ENCODE measurements around the gene SEMA4B. TPM values are rescaled to one million over a fixed set of nuclear protein-coding genes. Genes with fewer than 3 reads are reported as not detected.

The SEMA4B gene, protein sequence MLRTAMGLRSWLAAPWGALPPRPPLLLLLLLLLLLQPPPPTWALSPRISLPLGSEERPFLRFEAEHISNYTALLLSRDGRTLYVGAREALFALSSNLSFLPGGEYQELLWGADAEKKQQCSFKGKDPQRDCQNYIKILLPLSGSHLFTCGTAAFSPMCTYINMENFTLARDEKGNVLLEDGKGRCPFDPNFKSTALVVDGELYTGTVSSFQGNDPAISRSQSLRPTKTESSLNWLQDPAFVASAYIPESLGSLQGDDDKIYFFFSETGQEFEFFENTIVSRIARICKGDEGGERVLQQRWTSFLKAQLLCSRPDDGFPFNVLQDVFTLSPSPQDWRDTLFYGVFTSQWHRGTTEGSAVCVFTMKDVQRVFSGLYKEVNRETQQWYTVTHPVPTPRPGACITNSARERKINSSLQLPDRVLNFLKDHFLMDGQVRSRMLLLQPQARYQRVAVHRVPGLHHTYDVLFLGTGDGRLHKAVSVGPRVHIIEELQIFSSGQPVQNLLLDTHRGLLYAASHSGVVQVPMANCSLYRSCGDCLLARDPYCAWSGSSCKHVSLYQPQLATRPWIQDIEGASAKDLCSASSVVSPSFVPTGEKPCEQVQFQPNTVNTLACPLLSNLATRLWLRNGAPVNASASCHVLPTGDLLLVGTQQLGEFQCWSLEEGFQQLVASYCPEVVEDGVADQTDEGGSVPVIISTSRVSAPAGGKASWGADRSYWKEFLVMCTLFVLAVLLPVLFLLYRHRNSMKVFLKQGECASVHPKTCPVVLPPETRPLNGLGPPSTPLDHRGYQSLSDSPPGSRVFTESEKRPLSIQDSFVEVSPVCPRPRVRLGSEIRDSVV
- polyA plus RNA-seq (2011; rRNA removed) (13.5 and 17.9 TPM in 2 replicates), polyA minus RNA-seq (2011; rRNA and poly(A)+ RNA removed) (17.7 and 22.3 TPM in 2 replicates)

DNA sequence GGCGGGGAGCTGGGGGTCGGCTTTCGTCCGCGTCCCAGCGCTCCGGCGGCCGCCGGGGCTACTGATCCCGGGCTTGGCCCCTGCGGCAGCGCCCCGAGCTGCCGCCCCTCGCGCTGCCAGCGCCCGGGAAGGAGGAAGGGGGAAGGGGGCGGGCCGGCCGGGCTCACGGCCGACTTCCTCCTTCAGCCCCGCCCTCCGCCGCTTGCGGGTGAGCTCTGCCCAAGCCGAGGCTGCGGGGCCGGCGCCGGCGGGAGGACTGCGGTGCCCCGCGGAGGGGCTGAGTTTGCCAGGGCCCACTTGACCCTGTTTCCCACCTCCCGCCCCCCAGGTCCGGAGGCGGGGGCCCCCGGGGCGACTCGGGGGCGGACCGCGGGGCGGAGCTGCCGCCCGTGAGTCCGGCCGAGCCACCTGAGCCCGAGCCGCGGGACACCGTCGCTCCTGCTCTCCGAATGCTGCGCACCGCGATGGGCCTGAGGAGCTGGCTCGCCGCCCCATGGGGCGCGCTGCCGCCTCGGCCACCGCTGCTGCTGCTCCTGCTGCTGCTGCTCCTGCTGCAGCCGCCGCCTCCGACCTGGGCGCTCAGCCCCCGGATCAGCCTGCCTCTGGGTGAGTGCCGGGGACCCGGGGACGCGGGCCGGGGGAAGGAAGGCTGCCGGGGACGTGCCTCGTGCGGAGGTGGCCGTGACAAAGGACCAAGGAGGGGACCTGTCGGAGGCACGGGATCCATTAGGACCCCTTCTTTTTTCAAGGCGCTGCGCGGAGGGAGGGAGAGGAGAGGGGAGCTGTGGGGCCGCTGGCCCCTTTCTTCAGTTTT is at the start of gene SEMA4B:
Gene SEMA4B (plus strand): TSS at position 201 of the 814 bp plus-strand sequence. CDS start 249 bp downstream, at position 450.
- POLR2A ChIA-PET, result interaction anchor here (1.0 to 1.8 kb wide), 4 partner anchors 9 to 197 kb away, joined by 3 to 7 read pairs (median 4); partner anchors contain the start of gene IDH2
- CTCF ChIA-PET, result interaction anchor here (0.8 to 2.2 kb wide), 3 partner anchors 13 to 32 kb away, joined by 3 to 12 read pairs (median 6); partner anchors contain the start of gene CIB1
- no peak within 1 kb of the TSS for H3K27ac ChIP-seq (ENCODE audit: low read depth, low read length)
- no peaks in the 10 kb centered on the region; the same call in 1 of the 2 replicates for H3K9me3 ChIP-seq (ENCODE audit: control insufficient read depth, insufficient read depth, low read length)
- peak within 1 kb of the TSS; percentile 77 for H3K4me3 ChIP-seq (ENCODE audit: low read depth, low read length)
- DNase-seq (ENCODE audit: low read depth, low spot score), result no peak
- no peaks in the 10 kb centered on the region for H3K27me3 ChIP-seq (ENCODE audit: control insufficient read depth, insufficient read depth, low read length)
- TF ChIP-seq, protein P1, sequence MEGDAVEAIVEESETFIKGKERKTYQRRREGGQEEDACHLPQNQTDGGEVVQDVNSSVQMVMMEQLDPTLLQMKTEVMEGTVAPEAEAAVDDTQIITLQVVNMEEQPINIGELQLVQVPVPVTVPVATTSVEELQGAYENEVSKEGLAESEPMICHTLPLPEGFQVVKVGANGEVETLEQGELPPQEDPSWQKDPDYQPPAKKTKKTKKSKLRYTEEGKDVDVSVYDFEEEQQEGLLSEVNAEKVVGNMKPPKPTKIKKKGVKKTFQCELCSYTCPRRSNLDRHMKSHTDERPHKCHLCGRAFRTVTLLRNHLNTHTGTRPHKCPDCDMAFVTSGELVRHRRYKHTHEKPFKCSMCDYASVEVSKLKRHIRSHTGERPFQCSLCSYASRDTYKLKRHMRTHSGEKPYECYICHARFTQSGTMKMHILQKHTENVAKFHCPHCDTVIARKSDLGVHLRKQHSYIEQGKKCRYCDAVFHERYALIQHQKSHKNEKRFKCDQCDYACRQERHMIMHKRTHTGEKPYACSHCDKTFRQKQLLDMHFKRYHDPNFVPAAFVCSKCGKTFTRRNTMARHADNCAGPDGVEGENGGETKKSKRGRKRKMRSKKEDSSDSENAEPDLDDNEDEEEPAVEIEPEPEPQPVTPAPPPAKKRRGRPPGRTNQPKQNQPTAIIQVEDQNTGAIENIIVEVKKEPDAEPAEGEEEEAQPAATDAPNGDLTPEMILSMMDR (IDR thresholded peaks at IDR 0.05; ENCODE audit: low read depth, low read length), result no peak

DNA sequence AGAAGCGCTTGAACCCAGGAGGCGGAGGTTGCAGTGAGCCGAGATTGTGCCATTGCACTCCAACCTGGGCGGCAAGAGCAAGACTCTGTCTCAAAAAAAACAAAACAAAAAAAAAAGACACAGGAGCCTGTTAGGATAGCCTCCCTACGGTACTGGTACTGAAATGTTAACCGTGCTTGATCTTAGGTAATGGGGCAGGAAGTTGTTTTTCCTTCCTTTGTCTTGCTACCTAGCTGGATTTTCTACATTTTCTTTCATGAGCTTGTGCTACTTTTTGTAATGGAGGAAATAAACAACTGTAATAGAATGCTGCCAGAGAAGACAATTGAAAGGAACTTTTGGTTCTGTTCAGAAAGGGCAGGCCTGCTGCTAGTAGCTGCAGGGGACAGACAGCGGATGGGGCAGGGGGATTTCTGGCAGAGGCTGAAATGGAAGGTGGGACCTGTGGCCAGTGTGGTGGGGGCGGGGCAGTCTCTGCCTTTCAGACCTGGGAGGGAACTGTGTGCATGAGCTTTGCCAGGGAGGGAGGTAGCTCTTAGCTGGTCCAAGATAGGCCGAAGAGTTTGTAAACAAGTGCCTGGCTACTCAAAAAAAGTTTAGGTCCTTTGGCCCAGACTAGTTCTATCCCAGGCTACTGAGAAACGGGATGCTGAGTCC is 49.0 kb upstream of the SEMA4B start:
- ChIA-PET POLR2A (no interaction called here), CTCF (interaction anchor here (0.5 to 4.4 kb wide), 4 partner anchors 63 to 760 kb away, joined by 3 to 17 read pairs (median 6); no protein-coding TSS in a partner anchor)
- no peak overlapping the region for H3K27ac ChIP-seq (ENCODE audit: low read depth, low read length)
- no peak for DNase-seq (ENCODE audit: low read depth, low spot score)
- H3K9me3 ChIP-seq (ENCODE audit: control insufficient read depth, insufficient read depth, low read length), result no peaks in the 10 kb centered on the region
- no peaks in the 10 kb centered on the region for H3K27me3 ChIP-seq (ENCODE audit: control insufficient read depth, insufficient read depth, low read length)
- TF ChIP-seq, protein P1 (IDR thresholded peaks at IDR 0.05; ENCODE audit: low read depth, low read length), result no peak
- no peak overlapping the region for H3K4me3 ChIP-seq (ENCODE audit: low read depth, low read length)

DNA sequence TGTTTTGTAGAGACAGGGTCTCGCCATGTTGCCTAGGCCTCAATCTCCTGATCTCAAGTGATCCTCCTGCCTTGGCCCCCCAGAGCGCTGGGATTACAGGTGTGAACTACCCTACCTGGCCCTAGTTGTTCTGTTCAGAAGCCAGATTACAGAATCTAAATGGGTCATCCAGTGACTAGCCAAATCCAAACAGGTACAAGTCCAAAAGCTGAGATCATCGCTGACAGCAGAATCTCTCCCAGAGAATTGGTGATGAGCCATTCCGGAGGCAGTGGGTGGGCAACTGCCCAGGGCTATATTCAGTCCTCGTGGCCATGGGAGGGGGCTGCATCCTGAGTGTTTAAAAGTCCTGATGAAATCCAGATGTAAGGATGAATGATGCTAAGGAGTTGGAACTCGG is 47.5 kb upstream of the SEMA4B start:
- TF ChIP-seq, protein P1 (IDR thresholded peaks at IDR 0.05; ENCODE audit: low read depth, low read length), result no peak
- ChIA-PET CTCF (interaction anchor here (0.6 to 4.4 kb wide), 2 partner anchors 54 to 68 kb away, joined by 3 to 17 read pairs; no protein-coding TSS in a partner anchor), POLR2A (no interaction called here)

DNA sequence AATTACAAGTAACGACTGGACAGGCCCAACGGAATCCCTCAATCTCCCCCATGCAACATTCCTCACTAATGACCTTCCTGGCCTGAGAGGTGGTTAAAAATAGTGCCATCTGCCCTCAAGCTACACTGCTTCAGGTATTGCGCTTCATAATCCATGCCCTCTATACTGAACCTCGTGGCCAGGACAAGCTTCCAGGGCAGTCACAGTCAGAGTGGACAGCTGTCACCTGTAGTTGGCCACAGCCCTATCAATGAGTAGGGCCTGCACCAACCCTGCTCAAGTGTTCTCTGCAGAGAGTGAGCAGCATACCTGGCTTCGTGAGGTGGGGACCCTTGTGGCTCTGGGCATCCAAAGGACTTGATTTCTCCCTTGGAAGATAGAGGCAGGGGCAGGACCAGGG is 46.9 kb upstream of the SEMA4B start:
- peak overlapping the region; percentile 55 for H3K27ac ChIP-seq (ENCODE audit: low read depth, low read length)
- POLR2A ChIA-PET, result no interaction called here
- H3K4me3 ChIP-seq (ENCODE audit: low read depth, low read length), result no peak overlapping the region
- H3K9me3 ChIP-seq (ENCODE audit: control insufficient read depth, insufficient read depth, low read length), result no peaks in the 10 kb centered on the region
- TF ChIP-seq, protein P1 (IDR thresholded peaks at IDR 0.05; ENCODE audit: low read depth, low read length), result no peak
- no peaks in the 10 kb centered on the region for H3K27me3 ChIP-seq (ENCODE audit: control insufficient read depth, insufficient read depth, low read length)
- CTCF ChIA-PET, result interaction anchor here (0.6 to 4.4 kb wide), 2 partner anchors 55 to 67 kb away, joined by 3 to 17 read pairs; no protein-coding TSS in a partner anchor
- no peak for DNase-seq (ENCODE audit: low read depth, low spot score)

More for the DNA sequence above, 47.5 kb upstream of the SEMA4B start:
- no peak overlapping the region for H3K4me3 ChIP-seq (ENCODE audit: low read depth, low read length)
- no peaks in the 10 kb centered on the region for H3K27me3 ChIP-seq (ENCODE audit: control insufficient read depth, insufficient read depth, low read length)
- DNase-seq (ENCODE audit: low read depth, low spot score), result no peak
- H3K27ac ChIP-seq (ENCODE audit: low read depth, low read length), result no peak overlapping the region
- no peaks in the 10 kb centered on the region for H3K9me3 ChIP-seq (ENCODE audit: control insufficient read depth, insufficient read depth, low read length)
